ENCODE measurements around the gene PODXL2.

DNA sequence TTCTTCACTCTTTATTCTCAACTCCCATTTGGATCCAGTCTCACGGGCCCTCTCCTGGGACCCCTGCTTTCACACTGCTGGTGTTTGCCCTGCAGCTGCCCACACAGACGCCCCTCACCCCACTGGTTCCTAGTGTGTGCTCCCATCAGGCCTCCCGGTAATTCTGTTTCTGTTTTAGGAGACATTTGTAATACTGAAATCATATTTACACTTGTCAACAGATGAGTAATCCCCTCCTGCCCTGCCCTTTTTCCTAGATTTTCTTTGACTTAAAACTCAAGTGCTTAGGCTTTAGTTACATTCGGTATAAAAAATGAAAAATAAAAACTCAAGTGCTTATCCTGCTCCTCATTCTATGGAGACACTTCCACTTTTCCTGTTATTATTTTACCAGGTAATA, 25.4 kb downstream of the PODXL2 start:
- no peak for TF ChIP-seq RAD21 (IDR thresholded peaks at IDR 0.05; ENCODE audit: low read depth)
- TF ChIP-seq EZH2 (IDR thresholded peaks at IDR 0.05) = no peak
- TF ChIP-seq, protein P1, sequence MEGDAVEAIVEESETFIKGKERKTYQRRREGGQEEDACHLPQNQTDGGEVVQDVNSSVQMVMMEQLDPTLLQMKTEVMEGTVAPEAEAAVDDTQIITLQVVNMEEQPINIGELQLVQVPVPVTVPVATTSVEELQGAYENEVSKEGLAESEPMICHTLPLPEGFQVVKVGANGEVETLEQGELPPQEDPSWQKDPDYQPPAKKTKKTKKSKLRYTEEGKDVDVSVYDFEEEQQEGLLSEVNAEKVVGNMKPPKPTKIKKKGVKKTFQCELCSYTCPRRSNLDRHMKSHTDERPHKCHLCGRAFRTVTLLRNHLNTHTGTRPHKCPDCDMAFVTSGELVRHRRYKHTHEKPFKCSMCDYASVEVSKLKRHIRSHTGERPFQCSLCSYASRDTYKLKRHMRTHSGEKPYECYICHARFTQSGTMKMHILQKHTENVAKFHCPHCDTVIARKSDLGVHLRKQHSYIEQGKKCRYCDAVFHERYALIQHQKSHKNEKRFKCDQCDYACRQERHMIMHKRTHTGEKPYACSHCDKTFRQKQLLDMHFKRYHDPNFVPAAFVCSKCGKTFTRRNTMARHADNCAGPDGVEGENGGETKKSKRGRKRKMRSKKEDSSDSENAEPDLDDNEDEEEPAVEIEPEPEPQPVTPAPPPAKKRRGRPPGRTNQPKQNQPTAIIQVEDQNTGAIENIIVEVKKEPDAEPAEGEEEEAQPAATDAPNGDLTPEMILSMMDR (IDR thresholded peaks at IDR 0.05 in 2 of 3, conservative IDR thresholded peaks at IDR 0.05 in 1 of 3; ENCODE audit: borderline replicate concordance in 1 of 3, insufficient read depth in 1 of 3, low read depth in 2 of 3, low read length in 2 of 3) = no peak
